NCI-H187 treated with DMSO at 0.1 percent for 48 hours (cell line): ENCODE results near the gene SLC9C1.

ENCODE experiments used
- DNase-seq: peaks from one replicate; lab custom pipeline; 2025; lab: John Stamatoyannopoulos, UW

SLC9C1 gene

DNA sequence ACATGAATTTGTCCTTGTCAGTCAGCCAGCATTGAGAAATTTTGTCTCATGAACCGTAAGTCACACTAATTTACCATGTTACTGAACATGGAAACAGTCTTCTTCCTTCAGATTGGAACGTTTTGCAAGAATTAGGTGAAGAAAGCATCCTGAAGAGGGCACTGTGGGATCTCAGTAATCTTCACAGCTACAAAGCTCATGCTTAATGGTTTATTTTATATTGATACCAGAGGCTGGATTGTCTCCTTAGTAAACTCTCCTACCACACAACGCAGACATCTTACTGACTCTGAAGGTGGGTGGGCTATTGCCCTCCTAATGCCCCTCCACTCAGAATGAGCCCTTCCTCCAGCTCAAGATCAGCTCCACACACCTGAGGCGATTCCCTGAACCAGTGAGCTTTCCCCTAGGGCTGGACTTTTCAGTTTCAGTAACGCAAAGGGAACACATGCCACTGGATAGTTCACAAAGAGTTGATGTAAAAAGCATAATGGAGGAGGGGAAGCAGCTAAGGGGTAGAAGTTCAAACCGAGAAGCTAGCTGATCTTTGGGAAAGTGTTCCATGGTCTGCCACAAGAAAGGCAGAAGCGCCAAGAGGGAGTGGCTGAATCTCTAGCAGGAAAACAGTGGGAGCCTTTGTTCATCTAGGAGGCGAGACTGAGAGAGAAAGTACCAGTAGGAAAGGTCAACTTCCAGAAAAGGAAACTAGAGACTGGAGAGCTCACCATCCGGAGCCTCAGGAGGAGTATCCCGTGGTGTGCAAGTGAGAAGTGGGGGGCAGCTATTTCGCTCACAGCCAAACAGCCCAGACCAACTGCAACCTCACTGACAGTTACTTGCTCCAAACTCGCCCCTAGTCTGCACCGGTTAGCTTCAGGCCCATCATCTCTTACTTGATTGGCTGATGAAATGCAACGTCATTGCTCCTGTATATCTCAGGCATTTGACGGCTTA is at the start of gene SLC9C1:
TSS of gene SLC9C1 (minus strand) at position 849 of the 954 bp plus-strand sequence. CDS start 7,425 bp downstream, outside the sequence.
- DNase-seq, result peak; percentile 17

DNA sequence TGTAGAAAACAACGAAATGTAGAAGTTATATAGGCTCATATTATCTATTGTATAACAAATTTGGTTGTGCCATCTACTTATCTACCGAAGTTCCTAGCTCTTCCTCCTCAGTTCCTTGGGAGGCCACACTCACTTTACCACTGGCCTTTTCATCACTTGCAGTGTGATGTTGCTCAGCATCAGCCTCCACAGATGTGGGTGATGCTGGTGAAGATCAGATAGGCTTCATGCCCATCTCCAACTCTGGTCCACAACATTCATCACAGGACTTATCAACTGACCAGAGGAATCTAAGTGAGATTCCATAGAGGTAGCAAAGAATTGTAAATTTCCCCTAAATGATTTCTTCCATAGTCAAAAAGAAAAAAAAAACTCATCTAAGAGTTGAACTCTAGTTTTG is 47.4 kb upstream of the SLC9C1 start:
- DNase-seq, result no peak

GRCh38 chr3:112339609-112340008 is 45.6 kb upstream of the SLC9C1 start:
- no peak for DNase-seq

DNA sequence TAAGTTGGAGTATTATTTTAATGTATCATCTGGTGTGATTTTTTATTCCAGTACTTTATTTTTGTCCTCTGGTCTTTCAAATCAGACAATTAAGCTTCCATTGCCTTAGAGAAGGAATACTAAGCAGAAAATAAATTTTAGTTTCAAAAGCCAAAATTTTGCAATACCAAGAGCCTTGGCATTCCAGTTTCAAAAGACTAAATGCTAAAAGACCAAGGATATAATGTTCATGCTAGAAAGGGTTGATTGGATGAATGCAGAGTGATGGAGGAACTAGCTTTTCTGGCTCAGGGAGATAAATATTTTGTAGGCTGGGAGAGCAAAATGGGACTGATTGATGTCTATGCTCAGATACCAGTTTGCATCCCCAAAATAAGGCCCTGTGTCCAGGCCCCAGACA is 45.1 kb upstream of the SLC9C1 start:
- no peak for DNase-seq

GRCh38 chr3:112338727-112339056 is 44.7 kb upstream of the SLC9C1 start:
- DNase-seq, result no peak

GRCh38 chr3:112338021-112338726 is 44.2 kb upstream of the SLC9C1 start:
- DNase-seq, result no peak

- DNase-seq, result no peak
These were observed 41.4 kb upstream of the SLC9C1 start for GRCh38 chr3:112335434-112335781.

- DNase-seq, result no peak
These were observed 40.8 kb upstream of the SLC9C1 start for GRCh38 chr3:112334691-112335433.

DNA sequence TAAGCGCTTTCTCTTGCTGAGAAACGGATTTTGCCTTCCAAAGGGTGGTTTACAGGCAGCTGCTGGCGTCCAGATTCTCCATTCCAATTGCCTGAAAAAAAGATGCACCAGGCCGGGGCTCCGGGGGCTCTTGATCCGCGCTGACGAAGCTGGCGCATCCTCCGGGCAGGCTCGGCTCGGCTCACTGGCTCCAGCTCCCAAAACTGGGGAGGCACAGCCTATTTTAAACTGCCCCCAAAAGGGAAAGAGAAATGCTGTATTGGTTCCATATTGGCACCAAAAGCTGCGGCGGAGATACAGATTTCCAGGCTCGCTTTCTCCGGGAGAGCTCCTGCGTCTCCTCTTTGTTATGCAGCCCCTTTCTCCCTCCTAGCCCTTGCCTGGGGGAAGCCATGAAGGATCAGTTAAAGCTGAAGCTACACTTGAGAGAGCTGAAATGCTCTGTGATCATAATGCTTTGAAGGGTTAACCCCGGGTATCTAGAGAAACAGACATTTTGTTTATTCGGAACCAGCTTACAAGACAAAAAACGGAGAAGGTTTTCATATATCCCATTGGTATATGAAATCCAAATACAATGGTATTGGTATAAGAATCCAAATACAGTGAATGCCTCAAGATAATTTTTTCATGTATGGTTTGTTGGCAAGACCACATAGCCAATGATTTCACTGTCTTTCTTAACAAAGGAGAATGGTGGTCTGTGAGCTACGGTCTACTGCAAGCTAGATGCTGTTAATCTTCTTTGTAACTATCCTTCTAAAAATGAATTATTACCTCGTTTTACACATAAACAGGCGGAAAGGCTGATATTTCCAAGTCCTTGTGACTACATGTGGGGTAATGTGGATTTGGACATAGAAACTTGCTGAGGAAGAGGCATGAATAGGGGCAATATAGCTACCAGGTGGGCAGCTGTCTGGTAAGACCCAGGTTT is 39.6 kb upstream of the SLC9C1 start:
- DNase-seq, result no peak

DNA sequence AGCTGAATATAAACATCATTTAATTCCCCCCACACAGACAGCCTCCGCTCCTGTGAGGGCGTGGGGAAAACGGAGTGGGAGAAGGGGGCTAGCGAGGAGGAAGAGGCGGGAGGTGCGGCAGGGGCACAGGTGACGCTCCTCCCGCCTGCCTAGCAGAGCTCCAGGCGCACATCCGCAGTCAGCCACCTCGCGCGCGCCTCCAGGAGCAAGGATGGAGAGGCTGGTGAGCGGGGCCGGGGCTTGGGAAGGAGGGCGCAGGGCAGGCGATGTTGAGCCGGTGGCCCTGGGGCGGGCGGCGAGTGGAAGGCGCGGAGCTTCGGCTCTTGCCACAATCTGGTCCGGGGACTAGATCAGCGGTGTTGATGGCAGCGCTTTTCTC is 39.0 kb upstream of the SLC9C1 start, which contains the start of gene CD200:
TSS of gene CD200 (plus strand) at position 155 of the 379 bp plus-strand sequence. CDS start at position 212, 57 bp downstream.
- no peak for DNase-seq

DNA sequence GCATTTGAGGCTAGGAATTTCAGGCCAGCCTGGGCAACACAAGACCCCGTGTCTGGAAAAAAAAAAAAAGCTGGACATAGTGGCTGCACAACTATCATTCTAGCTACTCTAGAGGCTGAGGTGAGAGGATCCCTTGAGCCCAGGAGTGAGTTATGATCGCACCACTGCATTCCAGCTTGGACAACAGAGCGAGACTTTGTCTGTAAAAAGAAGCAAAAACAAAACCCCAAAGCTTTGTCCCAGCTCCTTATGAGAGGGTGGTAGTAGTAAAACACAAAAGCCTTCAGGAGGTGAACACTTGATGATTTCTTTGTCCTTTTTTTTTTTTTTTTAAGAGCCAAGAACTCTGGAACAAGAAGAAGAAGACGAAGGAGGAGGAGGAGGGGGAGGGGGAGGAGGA is 37.8 kb upstream of the SLC9C1 start:
- no peak for DNase-seq

- no peak for DNase-seq
These were observed 33.4 kb upstream of the SLC9C1 start for GRCh38 chr3:112327371-112327951.

- DNase-seq, result no peak
These were observed 28.0 kb upstream of the SLC9C1 start for GRCh38 chr3:112321867-112322652.

DNA sequence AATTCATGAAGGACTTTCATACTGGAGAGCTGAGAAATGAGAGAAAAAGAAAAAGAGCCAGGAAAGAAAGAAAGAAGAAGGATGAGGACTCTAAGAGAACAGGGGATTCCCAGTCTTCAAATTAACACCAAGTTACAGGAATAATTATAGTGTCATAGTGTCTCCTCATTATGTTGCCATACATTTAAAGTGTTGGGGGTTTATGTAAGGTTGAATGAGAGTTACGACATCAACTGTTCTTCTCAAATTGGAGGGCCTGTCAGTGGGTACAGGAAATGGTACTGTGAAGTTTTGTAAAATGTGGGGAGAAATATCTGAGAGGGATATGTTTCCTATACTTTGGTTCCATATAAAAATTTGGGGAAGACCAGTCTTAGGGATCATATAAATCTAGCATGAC is 26.7 kb upstream of the SLC9C1 start:
- no peak for DNase-seq

DNA sequence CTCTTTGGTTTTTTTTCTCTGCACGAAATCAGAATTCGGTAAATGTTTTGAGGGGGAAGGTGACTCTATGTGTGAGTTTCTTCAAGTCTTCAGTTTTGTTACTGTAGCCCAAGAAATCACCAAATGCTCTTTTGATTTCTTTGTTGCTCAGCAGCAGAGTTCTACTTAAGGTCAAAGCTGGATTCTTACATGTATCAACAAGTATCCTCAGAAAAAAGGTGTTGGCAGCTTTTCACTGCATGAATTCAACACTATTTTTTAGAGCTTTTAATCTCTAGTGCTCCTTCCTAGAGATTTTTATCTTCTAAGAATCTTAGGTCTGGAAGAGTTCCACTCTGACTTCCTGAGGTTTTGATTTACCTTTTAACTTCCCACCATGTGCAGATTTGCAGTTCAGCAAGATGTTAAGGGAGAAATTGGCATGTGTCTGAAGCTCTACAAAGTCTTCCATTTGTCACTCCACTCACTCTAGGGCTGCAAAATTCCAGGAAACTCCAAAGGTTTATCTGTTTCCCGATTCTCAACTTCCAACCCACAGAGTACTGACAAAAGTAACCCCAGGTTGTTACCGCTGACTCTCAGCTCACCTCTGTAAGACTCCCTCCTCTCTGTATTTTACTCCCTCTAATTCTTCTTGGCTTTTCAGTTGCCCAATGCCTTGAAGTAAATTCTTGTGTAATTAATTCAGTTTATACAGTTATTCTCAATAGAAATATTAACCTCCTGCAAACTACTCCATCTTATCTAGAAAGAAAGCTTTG is 25.7 kb upstream of the SLC9C1 start:
- DNase-seq, result no peak

DNA sequence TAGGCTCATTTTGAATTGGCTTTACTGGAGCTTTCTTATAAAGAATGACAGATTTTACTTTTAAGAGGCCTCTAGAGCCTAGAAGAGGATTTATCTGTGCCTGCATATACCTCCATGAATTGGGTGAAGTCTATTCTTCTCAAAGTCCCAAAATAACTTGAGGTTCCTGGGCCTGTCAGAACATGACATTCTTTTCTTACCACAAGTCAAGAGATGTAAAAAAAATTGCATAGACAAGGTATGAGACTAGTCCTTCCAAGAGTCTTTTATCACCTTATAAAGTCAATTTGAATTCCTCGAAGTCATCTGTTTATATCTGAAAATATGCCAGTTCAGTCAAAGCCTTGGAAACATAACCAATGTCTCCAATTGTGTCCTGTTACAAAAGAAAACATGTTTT is 21.8 kb upstream of the SLC9C1 start:
- DNase-seq, result no peak

- DNase-seq, result no peak
These were observed 20.6 kb upstream of the SLC9C1 start for GRCh38 chr3:112314649-112315048.

DNA sequence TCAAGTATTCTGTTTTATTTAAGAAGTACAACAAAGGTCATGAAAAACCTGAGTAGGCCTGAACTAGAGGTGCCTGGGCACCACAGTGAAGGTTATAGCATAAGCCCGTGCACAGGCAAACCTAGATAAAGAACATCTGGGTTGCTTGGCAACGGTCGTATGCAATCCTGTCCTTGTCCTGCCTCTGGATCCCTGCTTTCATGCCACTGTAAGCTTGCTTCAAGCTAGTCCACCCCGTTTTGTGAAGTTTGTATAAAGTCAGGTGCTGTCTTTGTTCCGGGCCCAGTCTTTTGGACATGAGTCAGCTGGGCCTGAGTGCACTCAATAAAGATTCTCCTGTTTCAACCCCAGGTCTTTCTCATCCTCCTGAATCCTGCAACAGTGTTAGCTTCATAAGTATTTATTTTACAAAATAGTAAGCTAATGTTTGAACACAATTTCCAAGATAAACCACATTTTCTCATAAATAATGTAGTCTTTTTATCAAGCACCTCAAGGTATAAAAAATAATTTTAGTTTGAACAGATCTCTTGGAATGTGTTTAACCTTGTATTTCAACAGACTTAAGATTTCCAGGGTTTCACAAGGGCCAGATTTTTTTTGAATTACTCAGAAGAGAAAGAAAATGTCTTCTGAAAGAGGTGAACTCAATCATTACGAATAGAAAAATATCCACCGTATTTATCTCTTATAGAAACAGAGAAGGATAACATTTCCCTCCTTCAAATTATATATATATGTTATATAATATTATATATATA is 14.3 kb upstream of the SLC9C1 start:
- DNase-seq, result peak; percentile 31

DNA sequence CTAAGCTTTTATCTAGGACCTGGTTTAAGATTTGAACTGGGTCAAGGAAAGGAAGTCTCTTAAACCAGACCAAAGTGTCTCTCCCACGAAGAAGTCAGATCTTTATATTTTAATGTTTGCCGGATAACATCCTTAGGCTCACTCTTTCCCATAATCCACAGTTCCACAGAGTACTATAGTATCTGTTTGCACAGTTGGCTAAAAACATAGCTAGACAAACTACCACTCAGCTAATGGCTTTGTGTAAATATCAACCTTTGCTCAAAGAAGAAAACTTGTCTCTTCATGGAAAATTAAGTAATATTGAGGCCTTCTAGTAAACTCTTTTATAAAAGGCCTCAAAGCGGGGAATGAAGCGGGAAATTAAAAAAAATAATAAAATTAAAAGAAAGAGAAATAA is 13.5 kb upstream of the SLC9C1 start:
- DNase-seq, result no peak
